ENCODE measurements around the gene NAV3.

Gene NAV3

GRCh38 chr12:77923882-77924281 lies 93.2 kb downstream of the NAV3 start:
- H3K9me3 ChIP-seq (ENCODE audit: insufficient read depth, low read depth, low read length) = no peaks in the 10 kb centered on the region
- H3K4me3 ChIP-seq (ENCODE audit: low read length, poor library complexity, severe bottlenecking) = no peak overlapping the region
- H3K79me2 ChIP-seq (ENCODE audit: insufficient read depth, low read length) = no peaks in the 10 kb centered on the region
- H2AFZ ChIP-seq (ENCODE audit: low read length) = no peak overlapping the region
- H3K36me3 ChIP-seq (ENCODE audit: insufficient read depth, low read length) = no peaks in the 10 kb centered on the region
- H3K4me1 ChIP-seq (ENCODE audit: insufficient read depth, low read length, poor library complexity, severe bottlenecking) = no peaks in the 10 kb centered on the region
- no peaks in the 10 kb centered on the region for H3K9me2 ChIP-seq (replicated peaks; ENCODE audit: low read depth, low read length)
- H3K27me3 ChIP-seq (ENCODE audit: insufficient read depth, low read length, poor library complexity, severe bottlenecking) = no peaks in the 10 kb centered on the region
- H3K9ac ChIP-seq (ENCODE audit: low read depth, low read length, poor library complexity, severe bottlenecking) = no peak overlapping the region
- H3K4me2 ChIP-seq (ENCODE audit: low read depth, low read length, poor library complexity, severe bottlenecking) = no peak overlapping the region
- TF ChIP-seq EZH2phosphoT487 (IDR thresholded peaks at IDR 0.05; ENCODE audit: borderline replicate concordance) (no peak), CTCF (conservative IDR thresholded peaks at IDR 0.05; ENCODE audit: low read length) (no peak)
- no peaks in the 10 kb centered on the region for H3F3A ChIP-seq (ENCODE audit: low read depth)
- no peaks in the 10 kb centered on the region for H4K20me1 ChIP-seq (ENCODE audit: insufficient read depth, low read length, poor library complexity, severe bottlenecking)

GRCh38 chr12:77924703-77925102 lies 94.0 kb downstream of the NAV3 start:
- no peak overlapping the region for H3K4me3 ChIP-seq (ENCODE audit: low read length, poor library complexity, severe bottlenecking)
- H2AFZ ChIP-seq (ENCODE audit: low read length) = no peak overlapping the region
- H3K4me1 ChIP-seq (ENCODE audit: insufficient read depth, low read length, poor library complexity, severe bottlenecking) = no peaks in the 10 kb centered on the region

GRCh38 chr12:77925536-77926108 lies 94.9 kb downstream of the NAV3 start:
- H3F3A ChIP-seq (ENCODE audit: low read depth) = no peaks in the 10 kb centered on the region
- no peaks in the 10 kb centered on the region for H4K20me1 ChIP-seq (ENCODE audit: insufficient read depth, low read length, poor library complexity, severe bottlenecking)
- H3K4me2 ChIP-seq (ENCODE audit: low read depth, low read length, poor library complexity, severe bottlenecking) = no peak overlapping the region
- H3K4me1 ChIP-seq (ENCODE audit: insufficient read depth, low read length, poor library complexity, severe bottlenecking) = no peaks in the 10 kb centered on the region
- no peaks in the 10 kb centered on the region for H3K36me3 ChIP-seq (ENCODE audit: insufficient read depth, low read length)
- H3K79me2 ChIP-seq (ENCODE audit: insufficient read depth, low read length) = no peaks in the 10 kb centered on the region
- no peaks in the 10 kb centered on the region for H3K9me3 ChIP-seq (ENCODE audit: insufficient read depth, low read depth, low read length)
- no peak overlapping the region for H3K4me3 ChIP-seq (ENCODE audit: low read length, poor library complexity, severe bottlenecking)
- H3K9me2 ChIP-seq (replicated peaks; ENCODE audit: low read depth, low read length) = no peaks in the 10 kb centered on the region
- TF ChIP-seq EZH2phosphoT487 (IDR thresholded peaks at IDR 0.05; ENCODE audit: borderline replicate concordance) (no peak), CTCF (conservative IDR thresholded peaks at IDR 0.05; ENCODE audit: low read length) (peak; percentile 100)
- no peak overlapping the region for H2AFZ ChIP-seq (ENCODE audit: low read length)
- no peak overlapping the region for H3K9ac ChIP-seq (ENCODE audit: low read depth, low read length, poor library complexity, severe bottlenecking)
- no peaks in the 10 kb centered on the region for H3K27me3 ChIP-seq (ENCODE audit: insufficient read depth, low read length, poor library complexity, severe bottlenecking)

More at GRCh38 chr12:77924703-77925102, 94.0 kb downstream of the NAV3 start:
- Histone ChIP-seq H3K9ac (ENCODE audit: low read depth, low read length, poor library complexity, severe bottlenecking) (no peak overlapping the region), H3K9me2 (replicated peaks; ENCODE audit: low read depth, low read length) (no peaks in the 10 kb centered on the region), H3K9me3 (ENCODE audit: insufficient read depth, low read depth, low read length) (no peaks in the 10 kb centered on the region), H3K27me3 (ENCODE audit: insufficient read depth, low read length, poor library complexity, severe bottlenecking) (no peaks in the 10 kb centered on the region), H3K79me2 (ENCODE audit: insufficient read depth, low read length) (no peaks in the 10 kb centered on the region), H3F3A (ENCODE audit: low read depth) (no peaks in the 10 kb centered on the region), H3K36me3 (ENCODE audit: insufficient read depth, low read length) (no peaks in the 10 kb centered on the region), H3K4me2 (ENCODE audit: low read depth, low read length, poor library complexity, severe bottlenecking) (no peak overlapping the region), H4K20me1 (ENCODE audit: insufficient read depth, low read length, poor library complexity, severe bottlenecking) (no peaks in the 10 kb centered on the region)
- TF ChIP-seq CTCF (conservative IDR thresholded peaks at IDR 0.05; ENCODE audit: low read length) (no peak), EZH2phosphoT487 (IDR thresholded peaks at IDR 0.05; ENCODE audit: borderline replicate concordance) (no peak)
